HEK293 (cell line): Measurements from ENCODE around the gene ROBO1.

Experiments
- CTCF ChIA-PET: fragments of 350-600 bp; formaldehyde crosslinking; extraction: SDS; loops from one replicate; lab custom pipeline; 2021; ENCODE audit warnings: antibody characterized with exemption; lab: Yijun Ruan, JAX
- POLR2A ChIA-PET: fragments of 300-600 bp; formaldehyde crosslinking; extraction: SDS; loops from one replicate; lab custom pipeline; 2020; ENCODE audit warnings: antibody characterized with exemption, inconsistent platforms; lab: Yijun Ruan, JAX
- H3K27ac ChIP-seq: fragments of 200-500 bp; sonication (Bioruptor generic); 2 replicates; pipeline ENCODE4 v1.5.1; 2014; ENCODE audit warnings: low read depth, low read length, control low read depth, inconsistent platforms; ENCODE audit errors: extremely low read depth
- H3K36me3 ChIP-seq, 2 experiments: fragments of 200-500 bp in 1 of 2; sonication (Bioruptor generic) in 1 of 2; 1 replicate in 1 of 2; 2 replicates in 1 of 2; pipeline ENCODE4 v1.5.1; 2014 to 2017; ENCODE audit warnings: inconsistent platforms in 2 of 2, low read length in 2 of 2; ENCODE audit not compliant: control insufficient read depth in 2 of 2, insufficient read depth in 1 of 2
- H3K4me1 ChIP-seq: fragments of 200-500 bp; sonication (Bioruptor generic); 2 replicates; pipeline ENCODE4 v1.5.1; 2014; ENCODE audit warnings: mild to moderate bottlenecking, low read length, inconsistent platforms; ENCODE audit not compliant: control insufficient read depth, insufficient read depth
- H3K4me3 ChIP-seq: 2 replicates; pipeline ENCODE4 v1.5.1; 2011; ENCODE audit warnings: low read depth, mild to moderate bottlenecking, control low read depth, low read length, moderate library complexity
- H3K9me3 ChIP-seq: fragments of 200-500 bp; sonication (Bioruptor generic); 2 replicates; pipeline ENCODE4 v1.5.1; 2014; ENCODE audit warnings: low read depth, low read length, inconsistent platforms; ENCODE audit not compliant: control insufficient read depth, insufficient read depth
- BCL11B ChIP-seq: fragments of 450-650 bp; formaldehyde crosslinking; IDR thresholded peaks from 2 replicates; pipeline ENCODE4 v1.5.1; 2016; ENCODE audit warnings: low read depth, missing biosample characterization, missing genetic modification characterization
- BCL6B ChIP-seq: fragments of 450-650 bp; formaldehyde crosslinking; IDR thresholded peaks from 2 replicates; pipeline ENCODE4 v1.5.1; 2017; ENCODE audit warnings: missing biosample characterization, missing genetic modification characterization
- HOXC10 ChIP-seq: sonication (generic); formaldehyde crosslinking; IDR thresholded peaks from 2 replicates; pipeline ENCODE4 v1.8.1; 2023; ENCODE audit warnings: mild to moderate bottlenecking, missing genetic modification reagents
- MZF1 ChIP-seq: fragments of 450-650 bp; formaldehyde crosslinking; IDR thresholded peaks from 2 replicates; pipeline ENCODE4 v1.5.1; 2017; ENCODE audit warnings: missing biosample characterization, missing genetic modification characterization, borderline replicate concordance
- OSR2 ChIP-seq: fragments of 450-650 bp; formaldehyde crosslinking; IDR thresholded peaks from 2 replicates; pipeline ENCODE4 v1.5.1; 2016; ENCODE audit warnings: missing biosample characterization, missing genetic modification characterization
- PRDM10 ChIP-seq: fragments of 450-650 bp; formaldehyde crosslinking; IDR thresholded peaks from 2 replicates; pipeline ENCODE4 v1.5.1; 2016; ENCODE audit warnings: missing biosample characterization, missing genetic modification characterization
- REPIN1 ChIP-seq: fragments of 450-650 bp; formaldehyde crosslinking; IDR thresholded peaks from 2 replicates; pipeline ENCODE4 v1.5.1; 2017; ENCODE audit warnings: missing biosample characterization, missing genetic modification characterization, low read depth
- ZBTB1 ChIP-seq: fragments of 450-650 bp; formaldehyde crosslinking; IDR thresholded peaks from 2 replicates; pipeline ENCODE4 v1.5.1; 2016; ENCODE audit warnings: missing biosample characterization, missing genetic modification characterization
- ZNF324 ChIP-seq: fragments of 450-650 bp; formaldehyde crosslinking; IDR thresholded peaks from 2 replicates; pipeline ENCODE4 v1.5.1; 2016; ENCODE audit warnings: missing biosample characterization, missing genetic modification characterization
- ZNF416 ChIP-seq: fragments of 450-650 bp; formaldehyde crosslinking; IDR thresholded peaks from 2 replicates; pipeline ENCODE4 v1.5.1; 2016; ENCODE audit warnings: missing biosample characterization, missing genetic modification characterization
- ZNF433 ChIP-seq: fragments of 450-650 bp; formaldehyde crosslinking; IDR thresholded peaks from 2 replicates; pipeline ENCODE4 v1.5.1; 2016; ENCODE audit warnings: missing biosample characterization, missing genetic modification characterization, low read depth
- ZNF585B ChIP-seq: fragments of 450-650 bp; formaldehyde crosslinking; IDR thresholded peaks from 2 replicates; pipeline ENCODE4 v1.5.1; 2016; ENCODE audit warnings: missing biosample characterization, missing genetic modification characterization
- ZNF658 ChIP-seq: fragments of 450-650 bp; formaldehyde crosslinking; IDR thresholded peaks from 2 replicates; pipeline ENCODE4; 2016; ENCODE audit warnings: missing biosample characterization, missing genetic modification characterization
- ZNF677 ChIP-seq: fragments of 450-650 bp; IDR thresholded peaks from 2 replicates; pipeline ENCODE4 v1.5.0; 2018; ENCODE audit warnings: missing biosample characterization, mild to moderate bottlenecking, missing genetic modification characterization, moderate library complexity
- ZNF707 ChIP-seq: fragments of 450-650 bp; formaldehyde crosslinking; IDR thresholded peaks from 2 replicates; pipeline ENCODE4 v1.5.1; 2016; ENCODE audit warnings: missing biosample characterization, missing genetic modification characterization
- ZNF843 ChIP-seq: fragments of 450-650 bp; formaldehyde crosslinking; IDR thresholded peaks from 2 replicates; pipeline ENCODE4 v1.5.1; 2016; ENCODE audit warnings: missing biosample characterization, missing genetic modification characterization
- TF ChIP-seq, protein P1 (sequence below): fragments of 450-650 bp; formaldehyde crosslinking; IDR thresholded peaks from 2 replicates; pipeline ENCODE4 v1.5.1; 2016; ENCODE audit warnings: missing biosample characterization, missing genetic modification characterization
- TF ChIP-seq, protein P2 (sequence below): fragments of 450-650 bp; formaldehyde crosslinking; conservative IDR thresholded peaks from 2 replicates; pipeline ENCODE4 v1.5.1; 2016; ENCODE audit warnings: low read depth, missing biosample characterization, missing genetic modification characterization
- TF ChIP-seq, protein P3 (sequence below): fragments of 450-650 bp; formaldehyde crosslinking; IDR thresholded peaks from 2 replicates; pipeline ENCODE4 v1.5.1; 2016; ENCODE audit warnings: missing biosample characterization, missing genetic modification characterization, low read depth

ROBO1 gene

GRCh38 chr3:79264892-79265291, 502.9 kb downstream of the ROBO1 start (continued):
- TF ChIP-seq, protein P1, sequence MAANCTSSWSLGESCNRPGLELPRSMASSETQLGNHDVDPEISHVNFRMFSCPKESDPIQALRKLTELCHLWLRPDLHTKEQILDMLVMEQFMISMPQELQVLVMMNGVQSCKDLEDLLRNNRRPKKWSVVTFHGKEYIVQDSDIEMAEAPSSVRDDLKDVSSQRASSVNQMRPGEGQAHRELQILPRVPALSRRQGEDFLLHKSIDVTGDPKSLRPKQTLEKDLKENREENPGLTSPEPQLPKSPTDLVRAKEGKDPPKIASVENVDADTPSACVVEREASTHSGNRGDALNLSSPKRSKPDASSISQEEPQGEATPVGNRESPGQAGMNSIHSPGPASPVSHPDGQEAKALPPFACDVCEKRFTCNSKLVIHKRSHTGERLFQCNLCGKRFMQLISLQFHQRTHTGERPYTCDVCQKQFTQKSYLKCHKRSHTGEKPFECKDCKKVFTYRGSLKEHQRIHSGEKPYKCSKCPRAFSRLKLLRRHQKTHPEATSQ (tag by site-specific recombination), result no peak
- TF ChIP-seq ZNF324, result no peak
- TF ChIP-seq BCL11B (tag by site-specific recombination), result no peak
- no peak for TF ChIP-seq ZNF707 (tag by site-specific recombination)
- no peak for TF ChIP-seq PRDM10 (tag by site-specific recombination)
- no peak for TF ChIP-seq OSR2 (tag by site-specific recombination)
- no peak for TF ChIP-seq REPIN1 (tag by site-specific recombination)
- TF ChIP-seq, protein P2, sequence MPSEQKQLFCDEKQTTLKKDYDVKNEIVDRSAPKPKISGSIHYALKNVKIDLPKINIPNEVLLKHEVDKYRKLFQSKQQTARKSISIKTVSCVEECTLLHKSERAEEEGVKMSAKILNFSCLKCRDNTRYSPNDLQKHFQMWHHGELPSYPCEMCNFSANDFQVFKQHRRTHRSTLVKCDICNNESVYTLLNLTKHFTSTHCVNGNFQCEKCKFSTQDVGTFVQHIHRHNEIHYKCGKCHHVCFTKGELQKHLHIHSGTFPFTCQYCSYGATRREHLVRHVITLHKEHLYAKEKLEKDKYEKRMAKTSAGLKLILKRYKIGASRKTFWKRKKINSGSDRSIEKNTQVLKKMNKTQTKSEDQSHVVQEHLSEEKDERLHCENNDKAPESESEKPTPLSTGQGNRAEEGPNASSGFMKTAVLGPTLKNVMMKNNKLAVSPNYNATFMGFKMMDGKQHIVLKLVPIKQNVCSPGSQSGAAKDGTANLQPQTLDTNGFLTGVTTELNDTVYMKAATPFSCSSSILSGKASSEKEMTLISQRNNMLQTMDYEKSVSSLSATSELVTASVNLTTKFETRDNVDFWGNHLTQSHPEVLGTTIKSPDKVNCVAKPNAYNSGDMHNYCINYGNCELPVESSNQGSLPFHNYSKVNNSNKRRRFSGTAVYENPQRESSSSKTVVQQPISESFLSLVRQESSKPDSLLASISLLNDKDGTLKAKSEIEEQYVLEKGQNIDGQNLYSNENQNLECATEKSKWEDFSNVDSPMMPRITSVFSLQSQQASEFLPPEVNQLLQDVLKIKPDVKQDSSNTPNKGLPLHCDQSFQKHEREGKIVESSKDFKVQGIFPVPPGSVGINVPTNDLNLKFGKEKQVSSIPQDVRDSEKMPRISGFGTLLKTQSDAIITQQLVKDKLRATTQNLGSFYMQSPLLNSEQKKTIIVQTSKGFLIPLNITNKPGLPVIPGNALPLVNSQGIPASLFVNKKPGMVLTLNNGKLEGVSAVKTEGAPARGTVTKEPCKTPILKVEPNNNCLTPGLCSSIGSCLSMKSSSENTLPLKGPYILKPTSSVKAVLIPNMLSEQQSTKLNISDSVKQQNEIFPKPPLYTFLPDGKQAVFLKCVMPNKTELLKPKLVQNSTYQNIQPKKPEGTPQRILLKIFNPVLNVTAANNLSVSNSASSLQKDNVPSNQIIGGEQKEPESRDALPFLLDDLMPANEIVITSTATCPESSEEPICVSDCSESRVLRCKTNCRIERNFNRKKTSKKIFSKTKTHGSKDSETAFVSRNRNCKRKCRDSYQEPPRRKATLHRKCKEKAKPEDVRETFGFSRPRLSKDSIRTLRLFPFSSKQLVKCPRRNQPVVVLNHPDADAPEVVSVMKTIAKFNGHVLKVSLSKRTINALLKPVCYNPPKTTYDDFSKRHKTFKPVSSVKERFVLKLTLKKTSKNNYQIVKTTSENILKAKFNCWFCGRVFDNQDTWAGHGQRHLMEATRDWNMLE (tag by site-specific recombination), result no peak
- no peak for TF ChIP-seq HOXC10 (CRISPR knock-in tag)
- no peak for TF ChIP-seq ZNF585B

- no peaks in the 10 kb centered on the region for H3K36me3 ChIP-seq
- H3K4me1 ChIP-seq, result no peaks in the 10 kb centered on the region
- no peak for TF ChIP-seq MZF1 (tag by site-specific recombination)
- no peak for TF ChIP-seq BCL6B
- no peak for TF ChIP-seq ZNF843
- TF ChIP-seq ZNF658, result no peak
- no peak for TF ChIP-seq ZNF677 (tag by site-specific recombination)
- TF ChIP-seq, protein P3, sequence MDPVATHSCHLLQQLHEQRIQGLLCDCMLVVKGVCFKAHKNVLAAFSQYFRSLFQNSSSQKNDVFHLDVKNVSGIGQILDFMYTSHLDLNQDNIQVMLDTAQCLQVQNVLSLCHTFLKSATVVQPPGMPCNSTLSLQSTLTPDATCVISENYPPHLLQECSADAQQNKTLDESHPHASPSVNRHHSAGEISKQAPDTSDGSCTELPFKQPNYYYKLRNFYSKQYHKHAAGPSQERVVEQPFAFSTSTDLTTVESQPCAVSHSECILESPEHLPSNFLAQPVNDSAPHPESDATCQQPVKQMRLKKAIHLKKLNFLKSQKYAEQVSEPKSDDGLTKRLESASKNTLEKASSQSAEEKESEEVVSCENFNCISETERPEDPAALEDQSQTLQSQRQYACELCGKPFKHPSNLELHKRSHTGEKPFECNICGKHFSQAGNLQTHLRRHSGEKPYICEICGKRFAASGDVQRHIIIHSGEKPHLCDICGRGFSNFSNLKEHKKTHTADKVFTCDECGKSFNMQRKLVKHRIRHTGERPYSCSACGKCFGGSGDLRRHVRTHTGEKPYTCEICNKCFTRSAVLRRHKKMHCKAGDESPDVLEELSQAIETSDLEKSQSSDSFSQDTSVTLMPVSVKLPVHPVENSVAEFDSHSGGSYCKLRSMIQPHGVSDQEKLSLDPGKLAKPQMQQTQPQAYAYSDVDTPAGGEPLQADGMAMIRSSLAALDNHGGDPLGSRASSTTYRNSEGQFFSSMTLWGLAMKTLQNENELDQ (tag by site-specific recombination), result no peak
- no peak for TF ChIP-seq ZNF416 (tag by site-specific recombination)
- no peak for TF ChIP-seq ZBTB1 (tag by site-specific recombination)
- no peak for TF ChIP-seq ZNF433 (tag by site-specific recombination)
- H3K27ac ChIP-seq, result no peak overlapping the region
- ChIA-PET CTCF (no interaction called here), POLR2A (no interaction called here)
- H3K9me3 ChIP-seq, result no peaks in the 10 kb centered on the region
- H3K4me3 ChIP-seq, result no peak overlapping the region
These were observed 504.4 kb downstream of the ROBO1 start for GRCh38 chr3:79263423-79263822.
